Transverse colon (tissue), 4 donors: Measurements from ENCODE around the gene SHISA7.

Experiments used
- EP300 ChIP-seq: sonication (generic); formaldehyde crosslinking; IDR thresholded peaks from one replicate; pipeline ENCODE4 v1.6.1; 2017; ENCODE audit warnings: antibody characterized with exemption, low read depth
- POLR2A ChIP-seq: fragments of 450-650 bp; IDR thresholded peaks from one replicate; pipeline ENCODE4 v1.6.1; 2016; ENCODE audit warnings: antibody characterized with exemption, mild to moderate bottlenecking, moderate library complexity
- POLR2AphosphoS5 ChIP-seq, 3 donors: sonication (generic); formaldehyde crosslinking; IDR thresholded peaks; one replicate each; pipeline ENCODE4 v1.6.1; 2016; ENCODE audit warnings: antibody characterized with exemption in 3 of 3
- TF ChIP-seq, protein P1 (sequence below), 5 experiments: fragments of 200-600 bp in 3 of 5; fragments of 450-650 bp in 2 of 5; sonication (generic) in 3 of 5; IDR thresholded peaks; 1 replicate in 2 of 5; 2 replicates in 3 of 5; pipeline ENCODE4 v1.5.1; 2016 to 2017; ENCODE audit warnings: antibody characterized with exemption in 5 of 5, inconsistent platforms in 3 of 5, mild to moderate bottlenecking in 2 of 5, moderate library complexity in 1 of 5

DNA sequence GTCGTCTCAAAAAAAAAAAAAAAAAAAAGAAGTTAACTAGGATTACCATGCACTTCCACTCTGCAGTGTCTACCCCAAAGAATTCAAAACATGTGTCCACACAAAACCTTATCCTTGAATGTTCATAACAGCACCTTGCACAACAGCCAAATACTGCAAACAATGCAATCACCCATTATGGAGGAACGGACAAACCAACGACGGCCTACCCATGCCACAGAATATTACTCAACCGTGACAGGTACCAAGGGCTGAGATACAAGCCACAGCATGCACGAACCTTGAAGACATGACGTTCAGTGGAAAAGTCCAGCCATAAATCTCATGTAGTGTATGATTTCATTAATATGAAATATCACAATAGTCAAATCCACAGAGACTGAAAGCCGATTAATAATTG is 3.0 kb upstream of the SHISA7 start:
- TF ChIP-seq POLR2A (no peak), POLR2AphosphoS5 (IDR thresholded peaks at IDR 0.05) (no peak), EP300 (no peak)
- TF ChIP-seq, protein P1, sequence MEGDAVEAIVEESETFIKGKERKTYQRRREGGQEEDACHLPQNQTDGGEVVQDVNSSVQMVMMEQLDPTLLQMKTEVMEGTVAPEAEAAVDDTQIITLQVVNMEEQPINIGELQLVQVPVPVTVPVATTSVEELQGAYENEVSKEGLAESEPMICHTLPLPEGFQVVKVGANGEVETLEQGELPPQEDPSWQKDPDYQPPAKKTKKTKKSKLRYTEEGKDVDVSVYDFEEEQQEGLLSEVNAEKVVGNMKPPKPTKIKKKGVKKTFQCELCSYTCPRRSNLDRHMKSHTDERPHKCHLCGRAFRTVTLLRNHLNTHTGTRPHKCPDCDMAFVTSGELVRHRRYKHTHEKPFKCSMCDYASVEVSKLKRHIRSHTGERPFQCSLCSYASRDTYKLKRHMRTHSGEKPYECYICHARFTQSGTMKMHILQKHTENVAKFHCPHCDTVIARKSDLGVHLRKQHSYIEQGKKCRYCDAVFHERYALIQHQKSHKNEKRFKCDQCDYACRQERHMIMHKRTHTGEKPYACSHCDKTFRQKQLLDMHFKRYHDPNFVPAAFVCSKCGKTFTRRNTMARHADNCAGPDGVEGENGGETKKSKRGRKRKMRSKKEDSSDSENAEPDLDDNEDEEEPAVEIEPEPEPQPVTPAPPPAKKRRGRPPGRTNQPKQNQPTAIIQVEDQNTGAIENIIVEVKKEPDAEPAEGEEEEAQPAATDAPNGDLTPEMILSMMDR (IDR thresholded peaks at IDR 0.05): no peak
